GM23338 (cell line): ENCODE results near the gene COA4. TPM values are rescaled to one million over a fixed set of nuclear protein-coding genes. Genes with fewer than 3 reads are reported as not detected.
"Not testable (repeated sequence)": the region's sequence is repeated elsewhere in the genome, so short reads cannot be mapped to it uniquely, and the experiment has no call there.

ENCODE experiments used
- ATAC-seq: fragments of 200-7000 bp; cut with Tn5 transposase; 3 replicates; pipeline ENCODE4 v1.9.1; 2020
- DNase-seq: peaks from one replicate; pipeline ENCODE4 v3.0.0-alpha.2; 2015; ENCODE audit warnings: low spot score
- H2AFZ ChIP-seq: fragments of 200-600 bp; sonication (generic); 2 replicates; pipeline ENCODE4 v1.8.0; 2016; ENCODE audit warnings: antibody characterized with exemption, mild to moderate bottlenecking, moderate library complexity
- H3F3A ChIP-seq: fragments of 200-600 bp; sonication (generic); replicated peaks from 2 replicates; pipeline ENCODE4 v1.8.0; 2017; ENCODE audit warnings: antibody characterized with exemption, mixed run types, low read depth
- H3K27ac ChIP-seq: fragments of 200-600 bp; sonication (generic); 2 replicates; pipeline ENCODE4 v1.6.1; 2016; ENCODE audit warnings: low read depth
- H3K27me3 ChIP-seq: fragments of 200-600 bp; sonication (generic); 2 replicates; pipeline ENCODE4 v1.8.0; 2016; ENCODE audit warnings: mild to moderate bottlenecking, mixed run types, moderate library complexity; ENCODE audit not compliant: insufficient read depth
- H3K36me3 ChIP-seq: fragments of 200-600 bp; sonication (generic); 2 replicates; pipeline ENCODE4 v1.8.0; 2016; ENCODE audit warnings: mild to moderate bottlenecking; ENCODE audit not compliant: insufficient read depth
- H3K4me1 ChIP-seq: fragments of 200-600 bp; sonication (generic); 2 replicates; pipeline ENCODE4 v1.8.0; 2016; ENCODE audit warnings: mild to moderate bottlenecking, moderate library complexity; ENCODE audit not compliant: insufficient read depth
- H3K4me2 ChIP-seq: fragments of 200-600 bp; sonication (generic); 2 replicates; pipeline ENCODE4 v1.7.1; 2017; ENCODE audit warnings: mixed run types
- H3K4me3 ChIP-seq: fragments of 200-600 bp; sonication (generic); 2 replicates; pipeline ENCODE4 v1.6.1; 2016; ENCODE audit warnings: mixed run types
- H3K79me2 ChIP-seq: fragments of 200-600 bp; sonication (generic); replicated peaks from 2 replicates; pipeline ENCODE4 v1.8.0; 2017; ENCODE audit warnings: mild to moderate bottlenecking; ENCODE audit not compliant: insufficient read depth
- H3K9me2 ChIP-seq: fragments of 200-600 bp; sonication (generic); 2 replicates; pipeline ENCODE4 v1.8.0; 2017; ENCODE audit not compliant: insufficient read depth
- H4K20me1 ChIP-seq: fragments of 200-600 bp; sonication (generic); replicated peaks from 2 replicates; pipeline ENCODE4 v1.8.0; 2017; ENCODE audit warnings: mild to moderate bottlenecking; ENCODE audit not compliant: insufficient read depth
- H3K27ac Mint-ChIP-seq: 2 replicates; pipeline ENCODE4 v1.8.0; 2020; ENCODE audit warnings: inconsistent platforms, mild to moderate bottlenecking, moderate library complexity, mixed read lengths
- H3K27me3 Mint-ChIP-seq: 3 replicates; pipeline ENCODE4 v1.8.0; 2022; ENCODE audit warnings: low read depth, mild to moderate bottlenecking, moderate library complexity, mixed read lengths, inconsistent platforms; ENCODE audit not compliant: insufficient read depth, poor library complexity
- H3K36me3 Mint-ChIP-seq: 3 replicates; pipeline ENCODE4 v1.8.0; 2021; ENCODE audit warnings: low read depth, mild to moderate bottlenecking, inconsistent platforms, moderate library complexity, mixed read lengths
- H3K4me1 Mint-ChIP-seq: 3 replicates; pipeline ENCODE4 v1.8.0; 2020; ENCODE audit warnings: mild to moderate bottlenecking, inconsistent platforms, mixed read lengths
- H3K4me3 Mint-ChIP-seq: 3 replicates; pipeline ENCODE4 v1.8.0; 2021; ENCODE audit warnings: moderate library complexity, mild to moderate bottlenecking, inconsistent platforms, mixed read lengths
- H3K9me3 Mint-ChIP-seq: 3 replicates; pipeline ENCODE4 v1.8.0; 2020; ENCODE audit warnings: moderate library complexity, mild to moderate bottlenecking, inconsistent platforms, mixed read lengths
- CREB1 ChIP-seq: fragments of 250-450 bp; sonication (Bioruptor Pico); IDR thresholded peaks from 2 replicates; pipeline ENCODE4 v1.5.0; 2020; ENCODE audit warnings: low read depth, mild to moderate bottlenecking, moderate library complexity
- CTCF ChIP-seq, 2 experiments: fragments of 200-600 bp in 1 of 2; sonication (generic) in 1 of 2; conservative IDR thresholded peaks; 2 replicates each; pipeline versions ENCODE4 v1.5.1 to v1.6.1; 2016 to 2017; ENCODE audit warnings: antibody characterized with exemption in 2 of 2, low read depth in 2 of 2, mild to moderate bottlenecking in 2 of 2, moderate library complexity in 1 of 2
- ETS1 ChIP-seq: IDR thresholded peaks from 2 replicates; pipeline ENCODE4 v1.6.1; 2016; ENCODE audit warnings: antibody characterized with exemption
- EZH2 ChIP-seq: fragments of 200-600 bp; sonication (generic); IDR thresholded peaks from one replicate; pipeline ENCODE4 v1.8.0; 2017; ENCODE audit warnings: antibody characterized with exemption, mild to moderate bottlenecking, low read depth; ENCODE audit not compliant: unreplicated experiment
- JUNB ChIP-seq: IDR thresholded peaks from one replicate; pipeline ENCODE4 v1.6.1; 2016; ENCODE audit warnings: antibody characterized with exemption; ENCODE audit not compliant: unreplicated experiment
- NANOG ChIP-seq: IDR thresholded peaks from 2 replicates; pipeline ENCODE4 v1.6.1; 2016; ENCODE audit warnings: antibody characterized with exemption, borderline replicate concordance
- POLR2AphosphoS5 ChIP-seq: IDR thresholded peaks from 2 replicates; pipeline ENCODE4 v1.6.1; 2016; ENCODE audit warnings: antibody characterized with exemption, low read depth
- STAT1 ChIP-seq: IDR thresholded peaks from one replicate; pipeline ENCODE4 v1.6.1; 2016; ENCODE audit warnings: antibody characterized with exemption; ENCODE audit not compliant: unreplicated experiment
- ZNF114 ChIP-seq: fragments of 250-450 bp; sonication (Bioruptor Pico); IDR thresholded peaks from 2 replicates; pipeline ENCODE4 v1.5.0; 2020; ENCODE audit warnings: mild to moderate bottlenecking, moderate library complexity
- polyA plus RNA-seq: library from polyadenylated mRNA; unstranded; fragments of >200 nt; fragmentation: Nextera tagmentation; extraction: Ambion mirVana; gene quantifications from 2 replicates; pipeline ENCODE4 v1.2.1, GENCODE V29; 2016
- total RNA-seq: library from RNA; depleted of rRNA; stranded (reverse); fragments of >200 nt; shearing (Covaris generic); gene quantifications from 2 replicates; pipeline ENCODE4 v1.2.3, GENCODE V29; 2014
- TF ChIP-seq, protein P1 (sequence below): IDR thresholded peaks from one replicate; pipeline ENCODE4 v1.6.1; 2018; ENCODE audit warnings: antibody characterized with exemption; ENCODE audit not compliant: unreplicated experiment

COA4 gene
- total and polyA plus RNA-seq, 2 experiments from 2014 or later, result 168 to 174 TPM

GRCh38 chr11:73880449-73880848, 3.8 kb upstream of the COA4 start:
- peak; percentile 4 for ATAC-seq

DNA sequence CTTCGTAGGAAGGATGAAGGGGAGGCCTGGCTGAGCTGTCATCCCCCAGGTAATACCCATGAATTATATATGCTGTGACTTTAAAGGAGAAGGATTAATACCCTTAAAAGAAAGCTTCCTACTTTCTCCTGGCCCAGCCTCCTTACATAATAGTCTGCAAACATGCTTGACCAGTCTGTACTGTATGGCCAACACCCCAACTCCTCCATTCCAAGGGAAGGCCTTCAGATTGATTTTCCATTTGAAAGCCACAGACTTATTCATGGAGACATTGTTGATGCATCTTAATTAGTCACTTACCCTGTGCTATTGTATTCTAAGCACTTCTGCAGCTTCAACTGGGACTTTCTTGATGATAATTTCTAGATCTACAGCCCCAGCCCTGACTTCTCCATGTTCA, 2.1 kb upstream of the COA4 start:
- DNase-seq (no peak), ATAC-seq (no peak)
- Mint-ChIP-seq H3K4me1 (peaks cover 21% of the 10 kb centered on the region; the same call in 2 of the 3 replicates), H3K4me3 (no peak overlapping the region), H3K9me3 (no peaks in the 10 kb centered on the region), H3K27me3 (peaks cover 17% of the 10 kb centered on the region), H3K36me3 (peaks cover 37% of the 10 kb centered on the region), H3K27ac (0 out of 2 replicates have a peak overlapping the region, but pooled peaks have one; percentile 39)
- Histone ChIP-seq H3K79me2 (peaks cover 38% of the 10 kb centered on the region), H3K9me2 (no peaks in the 10 kb centered on the region), H4K20me1 (no peaks in the 10 kb centered on the region; the same call in 1 of the 2 replicates), H2AFZ (no peak overlapping the region), H3K27ac (no peak overlapping the region), H3K27me3 (no peaks in the 10 kb centered on the region), H3F3A (peaks cover 15% of the 10 kb centered on the region), H3K4me1 (peaks cover 27% of the 10 kb centered on the region), H3K36me3 (peaks cover 8% of the 10 kb centered on the region; the same call in 1 of the 2 replicates), H3K4me3 (no peak overlapping the region), H3K4me2 (no peak overlapping the region)
- TF ChIP-seq STAT1 (no peak), ZNF114 (no peak), NANOG (no peak), ETS1 (no peak), JUNB (no peak), CREB1 (no peak), POLR2AphosphoS5 (no peak), CTCF (conservative IDR thresholded peaks at IDR 0.05; ENCODE audit: low read depth in 2 of 2) (no peak), EZH2 (no peak)
- TF ChIP-seq, protein P1, sequence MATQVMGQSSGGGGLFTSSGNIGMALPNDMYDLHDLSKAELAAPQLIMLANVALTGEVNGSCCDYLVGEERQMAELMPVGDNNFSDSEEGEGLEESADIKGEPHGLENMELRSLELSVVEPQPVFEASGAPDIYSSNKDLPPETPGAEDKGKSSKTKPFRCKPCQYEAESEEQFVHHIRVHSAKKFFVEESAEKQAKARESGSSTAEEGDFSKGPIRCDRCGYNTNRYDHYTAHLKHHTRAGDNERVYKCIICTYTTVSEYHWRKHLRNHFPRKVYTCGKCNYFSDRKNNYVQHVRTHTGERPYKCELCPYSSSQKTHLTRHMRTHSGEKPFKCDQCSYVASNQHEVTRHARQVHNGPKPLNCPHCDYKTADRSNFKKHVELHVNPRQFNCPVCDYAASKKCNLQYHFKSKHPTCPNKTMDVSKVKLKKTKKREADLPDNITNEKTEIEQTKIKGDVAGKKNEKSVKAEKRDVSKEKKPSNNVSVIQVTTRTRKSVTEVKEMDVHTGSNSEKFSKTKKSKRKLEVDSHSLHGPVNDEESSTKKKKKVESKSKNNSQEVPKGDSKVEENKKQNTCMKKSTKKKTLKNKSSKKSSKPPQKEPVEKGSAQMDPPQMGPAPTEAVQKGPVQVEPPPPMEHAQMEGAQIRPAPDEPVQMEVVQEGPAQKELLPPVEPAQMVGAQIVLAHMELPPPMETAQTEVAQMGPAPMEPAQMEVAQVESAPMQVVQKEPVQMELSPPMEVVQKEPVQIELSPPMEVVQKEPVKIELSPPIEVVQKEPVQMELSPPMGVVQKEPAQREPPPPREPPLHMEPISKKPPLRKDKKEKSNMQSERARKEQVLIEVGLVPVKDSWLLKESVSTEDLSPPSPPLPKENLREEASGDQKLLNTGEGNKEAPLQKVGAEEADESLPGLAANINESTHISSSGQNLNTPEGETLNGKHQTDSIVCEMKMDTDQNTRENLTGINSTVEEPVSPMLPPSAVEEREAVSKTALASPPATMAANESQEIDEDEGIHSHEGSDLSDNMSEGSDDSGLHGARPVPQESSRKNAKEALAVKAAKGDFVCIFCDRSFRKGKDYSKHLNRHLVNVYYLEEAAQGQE, result no peak

More at GRCh38 chr11:73880449-73880848, 3.8 kb upstream of the COA4 start:
- peak overlapping the region; percentile 61; the same call in 1 of the 2 replicates for H3K27ac ChIP-seq
- peaks cover 21% of the 10 kb centered on the region for H3K79me2 ChIP-seq
- peaks cover 21% of the 10 kb centered on the region for H3K4me1 ChIP-seq
- Mint-ChIP-seq H3K27ac (peak overlapping the region; percentile 91), H3K36me3 (peaks cover 23% of the 10 kb centered on the region), H3K27me3 (peaks cover 15% of the 10 kb centered on the region), H3K4me1 (peaks cover 11% of the 10 kb centered on the region; the same call in 2 of the 3 replicates)
- H3K36me3 ChIP-seq, H3K4me2 ChIP-seq, H4K20me1 ChIP-seq, H3K4me3 Mint-ChIP-seq, H2AFZ ChIP-seq, H3K4me3 ChIP-seq, H3K27me3 ChIP-seq, H3K9me2 ChIP-seq, H3K9me3 Mint-ChIP-seq: not testable (repeated sequence)
- H3F3A ChIP-seq, result peaks cover 13% of the 10 kb centered on the region; the same call in 1 of the 2 replicates
- peak; percentile 78 for DNase-seq
